Measurements from ENCODE around the gene KDM4C. TPM values are rescaled to one million over a fixed set of nuclear protein-coding genes. Genes with fewer than 3 reads are reported as not detected.
"Not testable (repeated sequence)": the region's sequence is repeated elsewhere in the genome, so short reads cannot be mapped to it uniquely, and the experiment has no call there.

The KDM4C gene
- total and polyA plus RNA-seq, 2 of the 4 experiments (the other 2 are of a cell fraction): 11.8 to 23.8 TPM

DNA sequence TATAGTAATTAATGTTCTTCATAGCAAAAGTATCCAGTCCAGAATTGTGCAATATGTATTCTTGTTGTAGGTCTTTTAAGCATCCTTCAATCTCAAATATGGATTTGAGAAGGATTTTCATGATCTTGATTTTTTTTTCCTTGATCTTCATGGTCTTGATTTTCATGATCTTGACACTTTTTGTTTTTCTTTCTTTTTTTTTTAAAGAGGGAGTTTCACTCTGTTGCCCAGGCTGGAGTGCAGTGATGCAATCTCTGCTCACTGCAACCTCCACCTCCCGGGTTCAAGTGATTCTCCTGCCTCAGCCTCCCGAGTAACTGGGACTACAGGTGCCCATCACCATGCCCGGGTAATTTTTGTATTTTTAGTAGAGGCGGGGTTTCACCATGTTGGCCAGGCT, 10.8 kb downstream of the KDM4C start:
- in situ Hi-C loops (cut with MboI; ENCODE audit: low sequenced_read_pairs); H3K18ac ChIP-seq (ENCODE audit: low read depth, low read length); H3K36me3 ChIP-seq (ENCODE audit: control insufficient read depth, insufficient read depth, low read length); H3K14ac ChIP-seq (replicated peaks; ENCODE audit: low read depth, low read length); H4K91ac ChIP-seq (ENCODE audit: insufficient read depth, low read depth, low read length); H2BK20ac ChIP-seq (ENCODE audit: low read depth, low read length); H2AK9ac ChIP-seq (replicated peaks; ENCODE audit: low read depth, low read length, poor library complexity); BruUV-seq (replicated peaks); H2BK120ac ChIP-seq (ENCODE audit: low read depth, low read length); H3K4me3 ChIP-seq (ENCODE audit: insufficient read depth, low read depth, low read length); H3K27ac ChIP-seq (ENCODE audit: insufficient read depth, low read length); H3K4me2 ChIP-seq (ENCODE audit: low read depth, low read length); H4K5ac ChIP-seq (ENCODE audit: low read depth, low read length); H3K4me1 ChIP-seq (ENCODE audit: control insufficient read depth, insufficient read depth, low read length); H2AFZ ChIP-seq (replicated peaks; ENCODE audit: low read length, poor library complexity); H3K27me3 ChIP-seq (ENCODE audit: control insufficient read depth, insufficient read depth, low read length); dilution Hi-C loops (cut with HindIII; ENCODE audit: low sequenced_read_pairs, unreplicated experiment); H4K8ac ChIP-seq (ENCODE audit: low read depth in 2 of 2, low read length in 2 of 2); H3K56ac ChIP-seq (ENCODE audit: extremely low read depth, insufficient read depth, low read length); H3K9me3 ChIP-seq (ENCODE audit: control insufficient read depth, insufficient read depth, low read length); H2AK5ac ChIP-seq (ENCODE audit: low read depth, low read length); H3K23ac ChIP-seq (ENCODE audit: low read depth, low read length); H4K20me1 ChIP-seq (ENCODE audit: insufficient read depth, low read length); H3K4ac ChIP-seq (ENCODE audit: low read depth, low read length); POLR2A ChIA-PET (ENCODE audit: unreplicated experiment); DNase-seq; H3K9ac ChIP-seq (ENCODE audit: low read depth, low read length); H2BK15ac ChIP-seq (ENCODE audit: low read depth, low read length); H2BK5ac ChIP-seq (ENCODE audit: low read depth, low read length, poor library complexity, severe bottlenecking); ATAC-seq (ENCODE audit: low read depth); intact Hi-C loops (cut with micrococcal nuclease); H3K9me1 ChIP-seq (ENCODE audit: insufficient read depth, low read length): not testable (repeated sequence)
- CTCF ChIA-PET: interaction anchor here (0.5 kb wide), 1 partner anchor 1344 kb away, joined by 3 read pairs; no protein-coding TSS in a partner anchor
- no CpG with 5 or more reads among the region's 4 CpGs for WGBS, 2 experiments (ENCODE audit: extremely low coverage in 2 of 2, insufficient read length in 1 of 2)
- H3K79me1 ChIP-seq (ENCODE audit: low read depth in 1 of 2, low read length in 2 of 2): peaks cover 15 to 33% of the 10 kb centered on the region in 2 experiments
- peak; percentile 60 for TF ChIP-seq CEBPB (IDR thresholded peaks at IDR 0.05; ENCODE audit: low read depth, low read length)
